CD4-positive, alpha-beta T cell (primary cell): ENCODE data around the gene FKBP5. TPM values are rescaled to one million over a fixed set of nuclear protein-coding genes. Genes with fewer than 3 reads are reported as not detected.

Experiments used
- ATAC-seq: fragments of 200-7000 bp; cut with Tn5 transposase; one replicate; pipeline ENCODE4 v1.10.0; 2022; ENCODE audit warnings: mild to moderate bottlenecking; ENCODE audit not compliant: poor library complexity
- CTCF ChIA-PET: fragments of 350-600 bp; sonication (Branson Sonifier 250); formaldehyde crosslinking; loops from one replicate; lab custom pipeline; 2021; ENCODE audit warnings: antibody characterized with exemption, inconsistent platforms; lab: Charles Lee
- POLR2A ChIA-PET: fragments of 350-600 bp; sonication (Branson Sonifier 250); formaldehyde crosslinking; loops from one replicate; lab custom pipeline; 2021; ENCODE audit warnings: antibody characterized with exemption, inconsistent platforms; lab: Charles Lee
- DNase-seq, 14 experiments: peaks; one replicate each; pipeline ENCODE4 v3.0.0-alpha.2; 2013 to 2020; ENCODE audit warnings: mixed read lengths in 2 of 14
- H3K27ac ChIP-seq, 2 donors: one replicate each; pipeline versions ENCODE4 v1.5.1 to v1.7.0; 2013; ENCODE audit warnings: low read length in 2 of 2, low read depth in 1 of 2, mild to moderate bottlenecking in 1 of 2
- H3K27me3 ChIP-seq, 2 experiments: 1 replicate in 1 of 2; 2 replicates in 1 of 2; pipeline versions ENCODE4 v1.6.1 to v1.7.0; 2013; ENCODE audit warnings: low read length in 2 of 2, control low read depth in 1 of 2, mild to moderate bottlenecking in 1 of 2, moderate library complexity in 1 of 2; ENCODE audit not compliant: insufficient read depth in 2 of 2, control insufficient read depth in 1 of 2
- H3K36me3 ChIP-seq: one replicate; pipeline ENCODE4 v1.6.1; 2013; ENCODE audit warnings: low read length, control low read depth; ENCODE audit not compliant: insufficient read depth
- H3K4me1 ChIP-seq: one replicate; pipeline ENCODE4 v1.6.1; 2013; ENCODE audit warnings: low read length, control low read depth; ENCODE audit not compliant: insufficient read depth
- H3K4me3 ChIP-seq: one replicate; pipeline ENCODE4 v1.5.1; 2013; ENCODE audit warnings: mild to moderate bottlenecking, low read length, moderate library complexity
- H3K9me3 ChIP-seq, 2 experiments: 1 replicate in 1 of 2; 2 replicates in 1 of 2; pipeline versions ENCODE4 v1.6.1 to v1.7.0; 2013; ENCODE audit warnings: low read length in 2 of 2, mild to moderate bottlenecking in 2 of 2, control low read depth in 1 of 2, moderate library complexity in 1 of 2; ENCODE audit not compliant: control insufficient read depth in 1 of 2, insufficient read depth in 1 of 2
- H3K27ac Mint-ChIP-seq: one replicate; pipeline ENCODE4 v1.8.0; 2020; ENCODE audit warnings: mixed read lengths
- H3K27me3 Mint-ChIP-seq: one replicate; pipeline ENCODE4 v1.8.0; 2021; ENCODE audit warnings: mixed read lengths
- H3K36me3 Mint-ChIP-seq: one replicate; pipeline ENCODE4 v1.8.0; 2021; ENCODE audit warnings: low read depth, mixed read lengths
- H3K4me1 Mint-ChIP-seq: one replicate; pipeline ENCODE4 v1.8.0; 2021; ENCODE audit warnings: low read depth, mixed read lengths
- H3K4me3 Mint-ChIP-seq: one replicate; pipeline ENCODE4 v1.8.0; 2020; ENCODE audit warnings: mild to moderate bottlenecking, mixed read lengths
- H3K9me3 Mint-ChIP-seq: one replicate; pipeline ENCODE4 v1.8.0; 2020; ENCODE audit warnings: mixed read lengths
- intact Hi-C, 2 experiments: fragments of 100-400 bp; cut with DNase I in 1 of 2; cut with micrococcal nuclease in 1 of 2; formaldehyde crosslinking; loops; one replicate each; pipeline versions ENCODE4 v1.15.1 to v1.9.0; 2023 to 2025; cut with DNase I, micrococcal nuclease
- polyA plus RNA-seq, 2 donors: library from polyadenylated mRNA; unstranded; fragments of 120-200 nt; gene quantifications; one replicate each; pipeline ENCODE4 v1.2.1, GENCODE V29; 2013
- total RNA-seq, 174 experiments: library from RNA in 2 of 174; stranded (reverse) in 2 of 174; gene quantifications; one replicate each; pipeline ENCODE4 v1.2.3 and lab custom pipeline; 2021 to 2026
- TF ChIP-seq, protein P1 (sequence below): fragments of 200-600 bp; IDR thresholded peaks from one replicate; pipeline ENCODE4 v1.8.0; 2022; ENCODE audit warnings: antibody characterized with exemption, mild to moderate bottlenecking

Gene FKBP5
- total RNA-seq: 10 to 100 TPM; 72.6 to 75.9 TPM
- 96.7 TPM for polyA plus RNA-seq (2013, experiment 1 of 2)
- polyA plus RNA-seq (2013, experiment 2 of 2): 91.0 TPM
- 53.9 to 925 (median 159) reads per million in 172 experiments for total RNA-seq (lab: John Stamatoyannopoulos, UW)

DNA sequence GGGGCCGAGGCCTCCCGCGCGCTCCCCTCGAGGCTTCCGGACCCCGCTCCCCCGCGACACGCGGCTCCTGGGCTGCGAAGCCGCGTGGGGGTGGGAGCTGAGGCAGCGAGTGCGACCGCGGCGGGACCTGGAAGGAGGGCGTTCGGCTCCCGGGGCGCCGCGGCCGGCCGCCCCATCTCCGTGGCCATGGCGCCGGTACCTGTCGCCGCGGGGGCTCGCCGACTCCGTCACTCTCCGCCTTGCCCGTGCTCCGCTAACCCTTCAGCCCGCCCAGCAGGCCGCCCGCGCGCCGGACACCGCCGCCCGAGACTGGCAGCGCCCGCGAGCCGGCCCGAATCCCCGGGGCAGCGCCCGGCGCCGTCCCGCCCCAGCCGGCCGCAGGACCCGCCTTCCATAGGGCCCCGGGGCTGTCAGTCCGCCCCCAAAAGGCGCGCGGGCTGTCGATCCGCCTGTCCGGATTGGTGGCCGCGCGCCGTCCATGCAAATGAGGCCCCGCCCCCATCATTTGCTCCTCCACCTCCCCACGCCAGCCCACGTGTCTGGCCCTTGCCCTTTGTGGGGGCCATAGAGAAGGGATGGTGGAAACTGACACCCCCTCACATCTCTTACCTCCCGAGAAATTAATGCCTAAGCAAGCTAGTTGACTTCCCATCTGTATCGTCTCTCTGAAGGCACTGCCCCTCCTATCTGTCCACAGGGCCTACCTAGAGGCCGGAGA, at the start of gene FKBP5:
FKBP5 (minus strand) TSS at position 311 of the 718 bp plus-strand sequence. CDS start 46,091 bp downstream, outside the sequence.
- peak within 1 kb of the TSS; percentile 99 for H3K4me3 Mint-ChIP-seq
- ChIA-PET POLR2A (interaction anchor here (0.5 to 4.5 kb wide), 11 partner anchors 8 to 384 kb away, joined by 3 to 69 read pairs (median 3); no protein-coding TSS in a partner anchor), CTCF (interaction anchor here (0.9 to 3.4 kb wide), 4 partner anchors 30 to 104 kb away, joined by 3 to 20 read pairs (median 4); partner anchors contain the start of gene ARMC12)
- H3K36me3 Mint-ChIP-seq: peaks cover 28% of the 10 kb centered on the region
- peak within 1 kb of the TSS; percentile 91 for H3K27ac Mint-ChIP-seq
- DNase-seq (peak; percentile 73 to 94 (median 83)), ATAC-seq (peak; percentile 88)
- no peaks in the 10 kb centered on the region for H3K27me3 Mint-ChIP-seq
- Histone ChIP-seq H3K4me1 (peaks cover 22% of the 10 kb centered on the region), H3K27ac (peak within 1 kb of the TSS; percentile 64 to 67), H3K36me3 (peaks cover under 1% of the 10 kb centered on the region), H3K4me3 (peak within 1 kb of the TSS; percentile 98), H3K27me3 (no peaks in the 10 kb centered on the region), H3K9me3 (no peaks in the 10 kb centered on the region)
- no peaks in the 10 kb centered on the region for H3K9me3 Mint-ChIP-seq
- TF ChIP-seq, protein P1, sequence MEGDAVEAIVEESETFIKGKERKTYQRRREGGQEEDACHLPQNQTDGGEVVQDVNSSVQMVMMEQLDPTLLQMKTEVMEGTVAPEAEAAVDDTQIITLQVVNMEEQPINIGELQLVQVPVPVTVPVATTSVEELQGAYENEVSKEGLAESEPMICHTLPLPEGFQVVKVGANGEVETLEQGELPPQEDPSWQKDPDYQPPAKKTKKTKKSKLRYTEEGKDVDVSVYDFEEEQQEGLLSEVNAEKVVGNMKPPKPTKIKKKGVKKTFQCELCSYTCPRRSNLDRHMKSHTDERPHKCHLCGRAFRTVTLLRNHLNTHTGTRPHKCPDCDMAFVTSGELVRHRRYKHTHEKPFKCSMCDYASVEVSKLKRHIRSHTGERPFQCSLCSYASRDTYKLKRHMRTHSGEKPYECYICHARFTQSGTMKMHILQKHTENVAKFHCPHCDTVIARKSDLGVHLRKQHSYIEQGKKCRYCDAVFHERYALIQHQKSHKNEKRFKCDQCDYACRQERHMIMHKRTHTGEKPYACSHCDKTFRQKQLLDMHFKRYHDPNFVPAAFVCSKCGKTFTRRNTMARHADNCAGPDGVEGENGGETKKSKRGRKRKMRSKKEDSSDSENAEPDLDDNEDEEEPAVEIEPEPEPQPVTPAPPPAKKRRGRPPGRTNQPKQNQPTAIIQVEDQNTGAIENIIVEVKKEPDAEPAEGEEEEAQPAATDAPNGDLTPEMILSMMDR: no peak
- intact Hi-C loops: loop anchor here (1.0 to 5.0 kb wide), 6 partner anchors 20 to 106 kb away; no protein-coding TSS in a partner anchor
- peaks cover 19% of the 10 kb centered on the region for H3K4me1 Mint-ChIP-seq

DNA sequence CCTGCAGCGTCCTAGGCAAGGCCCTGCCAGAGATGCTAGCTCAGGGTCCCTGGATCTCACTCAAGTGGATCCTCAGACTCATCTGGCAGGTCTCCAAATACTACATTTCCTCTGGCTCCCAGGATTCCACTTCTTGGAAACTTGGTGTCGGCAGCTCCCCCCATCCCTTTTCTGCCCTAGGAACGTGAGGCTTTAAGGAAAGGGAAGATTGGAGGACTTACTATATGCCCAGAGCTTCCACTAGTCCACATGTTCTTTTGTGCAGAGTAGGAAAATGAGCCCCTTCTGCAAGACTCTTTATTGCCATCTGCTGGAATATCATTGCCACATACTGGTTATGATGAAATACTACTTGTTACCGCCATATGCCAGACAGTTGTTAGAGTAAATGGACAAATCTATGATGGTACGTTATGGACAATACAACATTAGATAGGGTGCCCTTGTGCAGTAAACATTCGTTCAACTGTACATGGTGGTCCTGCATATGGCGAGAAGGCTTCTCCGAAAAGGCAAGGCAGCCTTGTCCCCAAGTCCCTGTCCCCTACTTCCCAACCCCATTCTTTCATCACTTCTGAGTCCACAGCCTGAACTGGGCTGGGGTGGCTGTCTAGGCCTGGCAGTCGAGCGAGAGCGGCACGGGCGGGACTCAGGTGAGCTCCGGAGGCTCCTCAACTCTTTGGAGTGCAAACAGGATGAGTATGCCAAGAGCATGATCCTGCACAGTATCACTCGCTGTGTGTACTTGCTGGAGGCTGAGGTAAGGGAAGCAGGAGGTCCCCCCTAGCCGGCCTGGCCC, 48.9 kb upstream of the FKBP5 start:
- POLR2A ChIA-PET: interaction anchor here (0.9 to 3.4 kb wide), 12 partner anchors 10 to 269 kb away, joined by 3 to 23 read pairs (median 4); partner anchors contain the start of gene RPL10A
- Mint-ChIP-seq H3K9me3 (no peaks in the 10 kb centered on the region), H3K27ac (peak overlapping the region; percentile 78), H3K4me3 (peak overlapping the region; percentile 81), H3K36me3 (no peaks in the 10 kb centered on the region), H3K4me1 (peaks cover 46% of the 10 kb centered on the region), H3K27me3 (no peaks in the 10 kb centered on the region)
- H3K36me3 ChIP-seq: no peaks in the 10 kb centered on the region
- H3K9me3 ChIP-seq: no peaks in the 10 kb centered on the region
- TF ChIP-seq, protein P1: peak; percentile 78
- CTCF ChIA-PET: interaction anchor here (0.6 to 5.4 kb wide), 29 partner anchors 11 to 214 kb away, joined by 3 to 60 read pairs (median 6); no protein-coding TSS in a partner anchor
- no peak overlapping the region for H3K27ac ChIP-seq
- peak; percentile 77 for ATAC-seq
- no peaks in the 10 kb centered on the region for H3K27me3 ChIP-seq
- DNase-seq: peak in 3 of 14 experiments; percentile 82 to 84 (median 83)
- peaks cover 54% of the 10 kb centered on the region for H3K4me1 ChIP-seq
- intact Hi-C loops: loop anchor here (1.0 to 5.0 kb wide), 10 partner anchors 19 to 443 kb away; partner anchors contain the start of genes PPARD (in 2 of the 2), FANCE (in 1 of the 2) and RPL10A (in 1 of the 2)
- H3K4me3 ChIP-seq: no peak overlapping the region
